Right renal cortex interstitium (tissue), 3 donors: ENCODE measurements around the gene VSX2. TPM values are rescaled to one million over a fixed set of nuclear protein-coding genes. Genes with fewer than 3 reads are reported as not detected.

ENCODE experiments used
- DNase-seq, 3 donors: peaks; one replicate each; pipeline ENCODE4 v3.0.0-alpha.2; 2013; ENCODE audit warnings: low read depth in 3 of 3, low spot score in 2 of 3
- polyA plus RNA-seq, 3 donors: library from polyadenylated mRNA; unstranded; fragments of 120-200 nt; gene quantifications; one replicate each; pipeline ENCODE4 v1.2.1, GENCODE V29; 2013; ENCODE audit not compliant: insufficient read length in 3 of 3

VSX2 gene
- polyA plus RNA-seq, 3 donors, result 0.08 TPM; not detected in 2

DNA sequence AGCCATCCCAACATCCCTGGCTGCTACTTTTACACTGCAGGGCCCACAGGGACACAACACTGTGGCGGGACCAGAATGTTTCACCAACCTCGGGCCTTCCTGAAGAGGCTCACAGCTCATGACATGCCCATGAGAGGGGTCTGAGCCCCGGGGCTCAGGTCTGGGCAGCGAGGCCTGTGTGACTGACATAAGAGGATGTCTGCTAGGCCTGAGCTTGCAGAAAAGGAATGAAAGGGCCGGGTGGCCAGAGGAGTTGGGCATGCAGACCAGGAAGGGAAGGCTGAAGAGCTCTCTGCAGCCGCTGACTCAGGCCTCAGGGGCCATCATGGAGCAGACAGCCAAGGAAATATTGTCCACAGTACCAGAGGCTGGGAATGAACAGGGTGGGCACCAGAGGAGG is 18.3 kb upstream of the VSX2 start:
- DNase-seq, result no peak

DNA sequence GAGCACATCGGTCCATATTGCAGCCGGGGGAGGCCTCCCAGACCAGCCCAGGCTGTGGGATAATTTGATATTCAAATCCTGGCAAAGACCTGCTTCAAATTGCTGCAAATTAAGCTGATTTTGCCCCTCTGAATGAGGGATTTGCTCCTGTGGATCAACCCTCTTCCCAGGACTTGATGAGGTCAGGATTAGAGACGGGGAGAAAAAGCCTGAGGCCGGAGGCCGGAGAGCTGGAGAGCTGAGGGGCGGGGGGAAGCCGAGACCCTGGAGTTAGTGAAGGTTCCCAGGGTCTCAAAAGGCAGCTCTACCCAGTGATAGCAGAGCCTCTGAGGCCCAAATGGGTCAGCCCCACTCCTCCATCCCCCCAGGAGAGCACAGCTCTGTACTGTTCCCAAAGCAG is 17.5 kb upstream of the VSX2 start:
- no peak for DNase-seq

DNA sequence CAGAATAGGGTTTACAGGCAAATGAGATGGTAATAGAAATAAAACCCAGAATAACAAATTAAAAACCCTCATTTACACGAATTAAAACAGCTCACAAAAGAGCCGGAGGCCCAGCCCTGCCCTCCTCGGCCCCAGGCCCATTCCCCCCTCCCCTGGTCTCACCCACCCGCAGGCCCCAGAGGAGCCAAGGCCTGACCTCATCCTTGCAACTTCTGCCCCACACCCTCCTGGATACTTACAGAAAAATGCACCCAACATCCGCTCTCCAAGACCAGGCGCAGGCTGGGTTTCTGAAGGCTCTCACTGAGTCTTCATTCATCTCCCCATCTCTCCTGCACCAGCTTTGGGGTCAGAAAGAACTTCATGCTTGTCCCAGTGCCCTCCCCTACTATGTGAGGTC is 16.2 kb upstream of the VSX2 start:
- no peak for DNase-seq

DNA sequence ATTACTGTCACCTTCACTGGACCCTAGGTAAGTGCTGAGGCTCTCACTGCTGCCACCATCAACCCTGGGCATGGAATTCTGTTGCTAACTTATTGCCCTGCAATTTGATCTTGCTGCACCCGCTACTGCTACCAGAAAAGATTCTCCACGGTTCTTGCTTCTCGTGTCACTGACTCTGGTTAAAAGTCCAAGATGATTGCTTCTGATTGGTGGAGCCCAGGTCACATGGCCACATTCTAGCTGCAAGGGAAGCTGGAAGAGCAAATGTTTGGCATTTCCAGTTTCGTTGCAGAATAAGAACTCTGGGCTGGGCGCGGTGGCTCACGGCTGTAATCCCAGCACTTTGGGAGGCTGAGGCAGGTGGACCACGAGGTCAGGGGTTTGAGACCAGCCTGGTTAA is 7.5 kb upstream of the VSX2 start:
- no peak for DNase-seq

DNA sequence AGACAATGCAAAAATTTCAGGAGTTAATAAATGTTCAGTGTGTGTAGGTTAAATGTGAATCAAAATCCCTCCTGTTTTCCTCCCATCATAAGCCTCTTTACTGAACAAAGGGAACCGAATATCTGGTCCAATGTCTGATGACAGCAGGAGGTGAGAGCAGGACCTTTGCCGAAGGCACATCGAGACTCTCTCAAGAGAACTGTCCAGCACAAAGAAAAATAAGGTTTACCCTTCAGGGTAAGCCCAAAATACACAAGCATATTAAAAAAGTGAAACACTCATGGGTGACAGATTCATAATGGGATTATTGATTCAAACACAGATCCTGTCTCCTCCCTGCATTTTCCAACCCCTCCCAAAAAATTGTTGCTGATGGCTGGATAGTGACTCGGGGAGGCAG is 4.2 kb upstream of the VSX2 start:
- DNase-seq, result no peak

DNA sequence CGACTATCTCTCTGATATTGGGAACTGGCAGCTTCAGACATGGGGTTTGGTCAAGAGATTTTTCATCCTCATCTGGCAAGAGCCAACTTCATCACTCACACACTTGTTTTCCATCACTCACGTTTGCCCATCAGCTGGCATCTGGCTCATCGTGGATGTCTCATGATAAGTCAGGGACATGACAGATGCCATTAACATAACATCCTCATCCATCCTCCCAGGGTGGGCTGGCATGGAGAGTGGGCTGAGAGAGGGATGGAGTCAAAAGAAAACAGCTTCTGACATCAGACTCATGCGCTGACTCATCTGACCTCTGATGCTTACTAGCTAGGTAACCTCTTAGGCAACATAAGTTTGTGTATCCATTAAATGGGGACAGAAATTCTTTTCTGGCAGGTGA is 1.8 kb upstream of the VSX2 start:
- no peak for DNase-seq

GRCh38 chr14:74239848-74240793 is 872 bp downstream of the VSX2 start:
- no peak for DNase-seq

- no peak for DNase-seq
Measured at GRCh38 chr14:74240794-74241651, 1.8 kb downstream of the VSX2 start.

DNA sequence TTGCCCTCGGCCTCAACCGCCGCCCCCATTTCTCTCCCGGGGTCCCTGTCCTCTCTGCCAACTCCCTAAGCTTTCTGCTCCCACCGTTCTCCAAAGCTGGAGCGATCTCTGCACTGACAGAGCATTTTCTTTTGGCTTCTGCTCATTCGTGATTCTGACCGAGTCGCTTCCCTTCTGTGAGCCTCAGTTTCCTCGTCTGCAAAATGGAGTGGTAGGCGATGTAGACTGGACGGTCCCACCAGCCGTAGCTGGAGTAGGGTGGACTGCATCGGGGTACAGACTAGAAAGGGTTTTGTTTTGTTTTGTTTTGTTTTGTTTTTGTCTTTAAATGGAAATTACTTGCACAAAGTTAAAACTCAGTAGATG is 2.4 kb downstream of the VSX2 start:
- DNase-seq, result no peak

DNA sequence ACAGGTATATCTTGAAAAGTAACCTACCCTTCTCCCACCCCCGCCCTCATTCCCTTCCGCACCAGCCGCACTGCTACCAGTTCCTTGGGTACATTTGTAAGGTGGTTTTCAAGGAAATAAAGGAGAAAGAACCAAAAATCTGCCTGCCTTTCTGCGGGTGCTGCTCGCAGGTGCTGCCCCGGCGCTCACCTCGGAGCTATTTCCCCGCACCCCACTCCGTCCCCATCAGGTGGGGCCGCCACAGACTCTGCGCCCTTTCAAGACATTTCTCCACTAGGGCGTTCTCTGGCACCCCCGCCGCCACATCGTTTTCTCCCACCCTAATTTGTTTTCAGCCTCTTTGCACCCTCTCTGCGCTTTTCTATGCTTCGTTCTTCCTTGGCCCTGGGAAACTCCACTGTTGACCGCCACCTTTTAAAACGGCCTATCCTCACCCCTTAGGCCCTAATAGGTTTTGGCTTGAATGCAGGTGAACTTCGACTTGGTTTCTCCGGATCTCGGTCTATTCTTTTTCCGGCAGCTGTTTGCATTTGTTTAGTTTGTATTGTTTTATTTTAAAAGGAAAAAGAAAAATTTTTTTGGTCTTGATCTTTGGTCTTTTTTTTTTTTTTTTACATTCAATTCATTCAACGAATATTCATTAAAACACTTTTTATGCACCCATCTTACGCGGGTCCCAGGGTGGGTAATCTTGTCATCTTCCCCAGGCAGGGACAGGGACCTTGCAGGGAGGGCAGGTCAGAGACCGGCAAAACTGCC is 3.0 kb downstream of the VSX2 start:
- DNase-seq, result no peak

GRCh38 chr14:74242780-74243042 is 3.5 kb downstream of the VSX2 start:
- DNase-seq, result no peak

DNA sequence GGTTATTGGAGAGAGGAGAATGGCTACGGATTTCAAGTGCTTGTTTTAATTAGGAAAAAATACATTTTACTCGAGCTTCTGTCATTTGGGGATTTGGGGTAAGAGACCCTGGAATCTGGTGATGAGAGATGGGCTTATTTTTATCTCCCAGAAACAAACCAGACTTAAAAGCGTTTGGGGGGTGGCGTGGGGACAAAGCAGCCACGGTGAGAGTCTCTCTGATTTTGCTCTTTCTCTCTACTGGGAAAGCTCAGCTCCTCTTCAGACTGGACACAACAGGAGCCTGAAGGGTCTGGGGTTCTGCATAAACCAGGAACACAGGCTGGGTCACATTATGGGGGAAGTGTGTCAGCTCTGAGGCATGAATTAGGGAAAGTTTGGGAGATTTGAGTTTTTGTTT is 3.8 kb downstream of the VSX2 start:
- no peak for DNase-seq

GRCh38 chr14:74244115-74244514 is 4.9 kb downstream of the VSX2 start:
- no peak for DNase-seq

DNA sequence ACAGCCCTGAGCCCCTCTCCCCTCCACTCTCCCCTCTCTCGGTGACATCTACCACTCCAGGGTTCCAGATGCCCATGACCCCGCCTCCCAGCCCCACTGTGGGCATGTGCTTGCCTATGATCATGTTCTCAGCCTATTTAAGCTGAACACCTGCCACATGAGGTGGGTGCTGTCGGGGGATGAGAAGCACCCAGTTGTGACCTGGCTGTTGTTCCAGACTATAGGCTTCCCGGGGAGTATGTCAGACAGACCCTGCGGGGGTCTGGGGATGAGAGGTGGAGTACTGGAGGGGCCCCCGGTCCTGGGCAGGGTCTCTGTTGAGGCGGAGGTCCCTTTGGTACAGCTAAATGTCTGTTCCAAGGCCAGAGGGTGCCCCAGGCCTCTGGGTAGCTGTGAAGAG is 6.0 kb downstream of the VSX2 start:
- DNase-seq, result no peak

DNA sequence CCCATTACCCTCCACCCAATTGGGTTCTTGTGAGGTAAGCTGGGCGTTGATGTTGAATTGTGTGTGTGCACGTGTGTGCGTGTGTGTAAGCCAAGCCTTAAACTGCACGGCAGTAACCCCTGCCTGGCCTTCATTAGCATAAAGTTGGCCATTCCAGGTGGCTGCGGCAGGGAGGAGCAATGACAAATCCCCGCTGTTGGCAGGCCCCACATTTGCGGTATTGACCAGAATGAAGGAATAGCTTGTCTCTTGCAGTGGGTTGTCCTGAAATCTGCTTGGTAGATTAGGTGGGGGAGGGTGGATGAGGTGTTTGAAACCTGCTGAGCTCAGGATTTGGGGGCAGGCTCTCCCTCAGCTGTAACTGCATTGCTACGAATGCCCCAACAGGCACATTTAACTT is 7.3 kb downstream of the VSX2 start:
- no peak for DNase-seq

- no peak for DNase-seq
Measured at GRCh38 chr14:74248017-74248416, 8.8 kb downstream of the VSX2 start.

DNA sequence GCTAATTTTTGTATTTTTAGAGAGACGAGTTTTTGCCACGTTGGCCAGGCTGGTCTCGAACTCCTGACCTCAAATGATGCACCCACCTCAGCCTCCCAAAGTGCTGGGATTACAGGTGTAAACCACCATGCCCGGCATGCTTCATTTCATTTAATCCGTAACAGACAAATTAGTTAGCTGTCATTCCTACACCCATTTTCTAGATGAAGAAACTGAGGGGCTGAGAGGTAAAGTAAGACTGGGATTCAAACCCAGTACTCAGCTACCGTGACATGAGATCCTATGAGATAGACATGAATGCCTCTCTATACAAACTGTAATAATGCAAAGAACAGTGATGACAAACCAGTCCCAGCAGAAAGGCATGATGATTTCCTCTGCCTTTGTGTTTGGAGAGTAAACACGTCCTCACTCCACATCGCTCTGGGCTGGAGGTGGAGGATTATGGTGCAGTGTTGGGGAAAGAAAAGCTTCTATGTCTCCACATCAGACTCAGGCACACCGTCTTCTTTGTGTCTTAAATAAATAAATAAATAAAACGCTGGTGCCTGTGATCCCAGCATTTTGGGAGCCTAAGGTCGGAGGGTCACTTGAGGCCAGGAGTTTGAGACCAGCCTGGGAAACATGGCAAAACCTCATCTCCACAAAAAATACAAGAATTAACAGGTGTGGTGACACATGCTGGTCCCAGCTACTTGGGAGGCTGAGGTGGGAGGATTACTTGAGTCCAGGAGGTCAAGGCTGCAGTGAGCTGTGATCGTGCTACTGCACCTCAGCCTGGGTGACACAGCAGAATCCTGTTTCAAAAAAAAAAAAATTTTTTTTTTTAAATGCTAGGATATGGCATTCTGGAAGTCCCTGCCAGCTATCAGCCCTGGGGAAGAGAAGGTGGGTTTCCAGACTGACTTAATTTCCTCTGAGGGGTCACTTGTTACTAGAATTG is 10.5 kb downstream of the VSX2 start:
- DNase-seq, result no peak

- no peak for DNase-seq
Measured at GRCh38 chr14:74255281-74255680, 16.0 kb downstream of the VSX2 start.

GRCh38 chr14:74257078-74257940 is 18.1 kb downstream of the VSX2 start:
- DNase-seq, result no peak
